Astrocyte (in vitro differentiated cells and primary cell): Measurements from ENCODE around the gene GH2. TPM values are rescaled to one million over a fixed set of nuclear protein-coding genes. Genes with fewer than 3 reads are reported as not detected.

ENCODE experiments used
- DNase-seq: peaks from one replicate; pipeline ENCODE4 v3.0.0-alpha.2; 2010; ENCODE audit warnings: low read depth
- FAIRE-seq: peaks from 2 replicates; lab custom pipeline; 2011; peaks lifted over from hg19 to GRCh38; lab: Jason Lieb, UNC
- H2AFZ ChIP-seq: 2 replicates; pipeline ENCODE4 v1.6.0; 2012; ENCODE audit warnings: low read depth, low read length, inconsistent platforms
- H3K27ac ChIP-seq: 2 replicates; pipeline ENCODE4 v1.5.1; 2011; ENCODE audit warnings: low read depth, low read length, inconsistent platforms
- H3K27me3 ChIP-seq: 2 replicates; pipeline ENCODE4 v1.6.0; 2011; ENCODE audit warnings: low read length, inconsistent platforms; ENCODE audit not compliant: insufficient read depth
- H3K36me3 ChIP-seq: 2 replicates; pipeline ENCODE4 v1.5.1; 2011; ENCODE audit warnings: low read length, inconsistent platforms; ENCODE audit not compliant: insufficient read depth
- H3K4me1 ChIP-seq: 2 replicates; pipeline ENCODE4 v1.5.1; 2011; ENCODE audit warnings: low read length, inconsistent platforms; ENCODE audit not compliant: insufficient read depth
- H3K4me2 ChIP-seq: 2 replicates; pipeline ENCODE4 v1.6.0; 2012; ENCODE audit warnings: low read length, inconsistent platforms
- H3K4me3 ChIP-seq: 2 replicates; pipeline ENCODE4 v1.5.1; 2011; ENCODE audit warnings: low read depth, mild to moderate bottlenecking, low read length, inconsistent platforms; ENCODE audit not compliant: insufficient read depth
- H3K79me2 ChIP-seq: 2 replicates; pipeline ENCODE4 v1.6.0; 2012; ENCODE audit warnings: mild to moderate bottlenecking, low read length, inconsistent platforms; ENCODE audit not compliant: insufficient read depth
- H3K9ac ChIP-seq: 2 replicates; pipeline ENCODE4 v1.6.0; 2012; ENCODE audit warnings: mild to moderate bottlenecking, low read length, inconsistent platforms
- H3K9me3 ChIP-seq: 2 replicates; pipeline ENCODE4 v1.5.1; 2012; ENCODE audit warnings: low read depth, mild to moderate bottlenecking, low read length, inconsistent platforms; ENCODE audit not compliant: insufficient read depth
- H4K20me1 ChIP-seq: 2 replicates; pipeline ENCODE4 v1.6.0; 2012; ENCODE audit warnings: low read length, inconsistent platforms; ENCODE audit not compliant: insufficient read depth
- H3K27ac Mint-ChIP-seq: one replicate; pipeline ENCODE4 v1.8.0; 2021; ENCODE audit warnings: mild to moderate bottlenecking, mixed read lengths; ENCODE audit not compliant: unreplicated experiment
- H3K27me3 Mint-ChIP-seq: one replicate; pipeline ENCODE4 v1.8.0; 2021; ENCODE audit warnings: low read depth, mixed read lengths; ENCODE audit not compliant: unreplicated experiment
- H3K36me3 Mint-ChIP-seq: one replicate; pipeline ENCODE4 v1.8.0; 2021; ENCODE audit warnings: low read depth, mixed read lengths; ENCODE audit not compliant: unreplicated experiment
- H3K4me1 Mint-ChIP-seq: one replicate; pipeline ENCODE4 v1.8.0; 2021; ENCODE audit warnings: low read depth, mixed read lengths; ENCODE audit not compliant: unreplicated experiment
- H3K4me3 Mint-ChIP-seq: one replicate; pipeline ENCODE4 v1.8.0; 2021; ENCODE audit warnings: mild to moderate bottlenecking, moderate library complexity, mixed read lengths; ENCODE audit not compliant: unreplicated experiment
- H3K9me3 Mint-ChIP-seq: one replicate; pipeline ENCODE4 v1.8.0; 2021; ENCODE audit warnings: mild to moderate bottlenecking, mixed read lengths; ENCODE audit not compliant: unreplicated experiment
- CTCF ChIP-seq: IDR thresholded peaks from 2 replicates; pipeline ENCODE4 v1.5.1; 2011; ENCODE audit warnings: low read depth, mild to moderate bottlenecking, inconsistent platforms, low read length, moderate library complexity; ENCODE audit not compliant: insufficient read depth
- EZH2 ChIP-seq: IDR thresholded peaks from 2 replicates; pipeline ENCODE4 v1.6.1; 2012; ENCODE audit warnings: mild to moderate bottlenecking, low read length, inconsistent platforms; ENCODE audit not compliant: insufficient read depth
- total RNA-seq: library from RNA; stranded (reverse); gene quantifications from 2 replicates; pipeline ENCODE4 v1.2.1, GENCODE V29; 2021

Gene GH2
- total RNA-seq, 1 donor from 2014 or later, result not detected

- no peaks in the 10 kb centered on the region for H3K27me3 Mint-ChIP-seq
- no peak overlapping the region for H3K27ac ChIP-seq
- DNase-seq, result peak; percentile 62
- no peak overlapping the region for H3K9ac ChIP-seq
- H3K4me2 ChIP-seq, result no peak overlapping the region
- TF ChIP-seq CTCF (peak; percentile 66), EZH2 (no peak)
- peaks cover 25% of the 10 kb centered on the region for H3K36me3 Mint-ChIP-seq
- no peak for FAIRE-seq
- H4K20me1 ChIP-seq, result peaks cover 89% of the 10 kb centered on the region
- H2AFZ ChIP-seq, result no peak overlapping the region
- H3K9me3 ChIP-seq, result no peaks in the 10 kb centered on the region
- peaks cover 48% of the 10 kb centered on the region for H3K36me3 ChIP-seq
- no peak overlapping the region for H3K4me3 Mint-ChIP-seq
- H3K79me2 ChIP-seq, result peaks cover 47% of the 10 kb centered on the region
- H3K4me3 ChIP-seq, result no peak overlapping the region
- peaks cover 2% of the 10 kb centered on the region for H3K4me1 Mint-ChIP-seq
- no peak overlapping the region for H3K27ac Mint-ChIP-seq
- H3K27me3 ChIP-seq, result no peaks in the 10 kb centered on the region
- H3K9me3 Mint-ChIP-seq, result no peaks in the 10 kb centered on the region
- no peaks in the 10 kb centered on the region for H3K4me1 ChIP-seq
Measured at GRCh38 chr17:63834431-63835166, 47.1 kb downstream of the GH2 start.

DNA sequence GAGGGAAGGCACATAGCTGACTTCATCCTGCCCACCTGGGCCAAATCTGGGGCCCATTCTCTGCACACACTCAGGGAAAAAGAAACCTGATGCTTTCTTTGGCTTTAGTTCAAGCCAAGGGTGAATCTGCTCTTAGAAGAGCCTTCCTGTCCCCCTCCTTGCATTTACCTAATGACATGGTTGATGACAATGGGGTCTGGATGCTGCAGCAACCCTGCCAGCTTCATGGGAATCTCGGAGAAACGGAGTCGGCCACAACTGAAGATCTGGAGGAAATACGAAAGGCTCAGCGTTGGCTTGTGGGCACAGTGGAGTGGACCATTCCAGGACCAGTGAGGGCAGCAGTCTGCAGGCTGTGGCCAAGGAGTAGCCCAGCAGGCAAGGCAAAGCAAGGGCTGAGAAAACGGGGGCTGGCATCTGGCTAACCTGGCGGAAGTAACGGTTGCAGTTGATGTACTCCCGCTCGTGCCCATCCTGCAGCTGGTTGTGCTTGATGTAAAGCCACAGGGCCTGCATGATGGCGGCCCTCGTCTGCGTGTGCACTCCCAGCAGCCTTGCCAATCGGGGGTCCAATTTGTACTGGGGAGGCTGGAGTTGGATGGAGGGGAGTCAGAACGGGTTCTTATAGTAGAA is 47.9 kb downstream of the GH2 start:
- TF ChIP-seq EZH2, result no peak
- TF ChIP-seq CTCF, result no peak
- H3K4me3 Mint-ChIP-seq, result no peak overlapping the region
- no peak overlapping the region for H3K4me3 ChIP-seq
- H3K9me3 ChIP-seq, result no peaks in the 10 kb centered on the region
- H2AFZ ChIP-seq, result no peak overlapping the region
- DNase-seq (no peak), FAIRE-seq (no peak)
- no peaks in the 10 kb centered on the region for H3K27me3 ChIP-seq
- no peak overlapping the region for H3K9ac ChIP-seq
- H3K27ac ChIP-seq, result no peak overlapping the region
- H4K20me1 ChIP-seq, result peaks cover 89% of the 10 kb centered on the region
- H3K27ac Mint-ChIP-seq, result peak overlapping the region; percentile 53
- H3K27me3 Mint-ChIP-seq, result no peaks in the 10 kb centered on the region
- H3K4me2 ChIP-seq, result no peak overlapping the region
- H3K36me3 ChIP-seq, result peaks cover 56% of the 10 kb centered on the region
- H3K9me3 Mint-ChIP-seq, result no peaks in the 10 kb centered on the region
- H3K4me1 ChIP-seq, result peaks cover 3% of the 10 kb centered on the region
- H3K4me1 Mint-ChIP-seq, result peaks cover 2% of the 10 kb centered on the region
- H3K36me3 Mint-ChIP-seq, result peaks cover 31% of the 10 kb centered on the region
- peaks cover 47% of the 10 kb centered on the region for H3K79me2 ChIP-seq
